ENCODE data around the gene KRTAP13-4. TPM values are rescaled to one million over a fixed set of nuclear protein-coding genes. Genes with fewer than 3 reads are reported as not detected.

KRTAP13-4 gene
- total and polyA plus RNA-seq, 2 donors (not counting 1 experiment from before 2014, with no cell fraction given): not detected

DNA sequence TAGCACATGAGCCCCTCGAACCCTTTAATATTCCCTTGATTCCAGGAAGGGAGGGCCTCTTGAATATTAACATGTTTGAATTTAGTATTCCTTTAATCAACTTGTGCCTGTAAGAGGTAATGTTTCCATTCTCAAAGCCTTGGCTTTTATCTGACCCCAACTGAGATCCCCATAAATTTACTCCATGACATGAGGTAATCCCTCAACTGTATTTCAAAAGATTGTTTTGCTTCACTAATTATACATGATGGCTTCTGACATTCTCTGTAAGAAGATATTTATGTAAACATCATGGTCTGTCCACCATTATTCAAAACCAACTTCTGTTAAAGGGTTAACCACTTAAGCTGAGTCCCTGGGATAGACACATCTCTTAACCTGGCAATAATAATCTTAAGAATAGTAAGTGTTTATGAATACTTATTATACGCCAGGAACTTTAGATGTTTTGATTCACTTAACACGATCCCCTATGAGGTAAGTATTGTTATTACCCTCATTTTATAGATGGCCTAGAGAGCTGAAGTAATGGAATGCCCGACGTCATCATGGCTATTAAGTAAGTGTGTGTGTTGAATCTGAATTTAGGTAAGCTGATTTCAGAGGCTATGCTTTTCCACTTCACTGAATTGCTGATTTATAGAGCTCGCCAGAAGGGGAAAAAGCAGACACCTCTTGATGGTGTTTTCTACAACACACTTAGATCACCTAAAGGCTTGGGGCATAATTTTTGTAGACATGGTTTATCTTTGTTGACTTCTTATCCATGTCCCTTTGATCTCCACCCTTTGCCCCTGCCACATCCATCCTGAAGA, 39.1 kb downstream of the KRTAP13-4 start:
- Histone ChIP-seq H3K4me2 (replicated peaks; ENCODE audit: low read depth, low read length, poor library complexity, severe bottlenecking) (no peak overlapping the region), H4K20me1 (ENCODE audit: control insufficient read depth, insufficient read depth, low read length, poor library complexity, severe bottlenecking) (no peaks in the 10 kb centered on the region), H3K27me3 (replicated peaks in 1 of 4; ENCODE audit: control extremely low read depth in 1 of 4, control insufficient read depth in 3 of 4, insufficient read depth in 4 of 4, low read length in 3 of 4) (no peaks in the 10 kb centered on the region), H3K9ac (ENCODE audit: low read length) (no peak overlapping the region), H3K4me1 (ENCODE audit: control insufficient read depth in 2 of 2, insufficient read depth in 2 of 2, low read length in 2 of 2) (no peaks in the 10 kb centered on the region), H2AFZ (ENCODE audit: insufficient read depth, low read depth, low read length, poor library complexity, severe bottlenecking) (no peak overlapping the region), H3K4me3 (ENCODE audit: control extremely low read depth in 1 of 5, extremely low read depth in 1 of 5, insufficient read depth in 1 of 5, low read depth in 2 of 5, low read length in 4 of 5) (no peak overlapping the region), H3K27ac (ENCODE audit: low read length in 2 of 2) (no peak overlapping the region), H3K9me3 (ENCODE audit: control extremely low read depth in 1 of 3, control insufficient read depth in 2 of 3, insufficient read depth in 1 of 3, low read length in 2 of 3) (no peaks in the 10 kb centered on the region), H3K79me2 (ENCODE audit: control insufficient read depth, insufficient read depth, low read length) (no peaks in the 10 kb centered on the region), H3K36me3 (replicated peaks in 1 of 2; ENCODE audit: control extremely low read depth in 1 of 2, control insufficient read depth in 1 of 2, extremely low read depth in 1 of 2, insufficient read depth in 2 of 2, low read length in 1 of 2) (no peaks in the 10 kb centered on the region)
- WGBS (ENCODE audit: insufficient coverage): no CpG with 5 or more reads among the region's 6 CpGs
- Mint-ChIP-seq H3K27ac (no peak overlapping the region), H3K9me3 (ENCODE audit: insufficient read depth) (peaks cover 3% of the 10 kb centered on the region), H3K27me3 (no peaks in the 10 kb centered on the region), H3K4me3 (no peak overlapping the region), H3K4me1 (no peaks in the 10 kb centered on the region)
- intact Hi-C loops (cut with micrococcal nuclease): no loop called here
- TF ChIP-seq CTCF (IDR thresholded peaks at IDR 0.05) (no peak), EZH2 (IDR thresholded peaks at IDR 0.05; ENCODE audit: borderline replicate concordance, insufficient read depth, low read depth, low read length, poor library complexity, severe bottlenecking) (no peak)
- CTCF ChIA-PET: no interaction called here
- DNase-seq (no peak), ATAC-seq (ENCODE audit: low read depth) (no peak)
- POLR2A ChIA-PET: no interaction called here

DNA sequence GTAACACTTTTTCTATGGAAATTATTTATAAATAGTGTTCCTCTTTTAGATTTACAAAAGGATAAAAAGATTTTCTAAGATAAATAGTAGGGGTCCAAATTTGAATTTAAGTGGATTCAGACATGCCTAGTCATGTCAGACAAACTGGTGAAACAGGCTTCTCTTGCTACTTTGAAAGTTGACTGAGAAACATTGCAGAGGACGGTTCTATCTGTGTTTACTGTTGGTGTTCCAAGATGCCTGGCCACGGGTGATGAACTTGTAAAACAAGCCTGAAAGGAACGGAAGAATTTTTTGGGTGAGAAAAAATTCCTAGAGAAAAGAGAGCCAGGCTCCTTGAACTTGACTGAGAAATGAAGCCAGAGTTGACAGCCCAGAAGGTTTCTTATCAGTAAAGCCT, 48.0 kb downstream of the KRTAP13-4 start:
- POLR2A ChIA-PET: no interaction called here
- no peak overlapping the region for H3K27ac ChIP-seq (ENCODE audit: low read length in 2 of 2)
- no peaks in the 10 kb centered on the region for H3K79me2 ChIP-seq (ENCODE audit: control insufficient read depth, insufficient read depth, low read length)
- no peak overlapping the region for H3K4me3 ChIP-seq (ENCODE audit: control extremely low read depth in 1 of 5, extremely low read depth in 1 of 5, insufficient read depth in 1 of 5, low read depth in 2 of 5, low read length in 4 of 5)
- H3K27me3 Mint-ChIP-seq: no peaks in the 10 kb centered on the region
- H3K9me3 Mint-ChIP-seq (ENCODE audit: insufficient read depth): peaks cover 3% of the 10 kb centered on the region
- no peak overlapping the region for H3K4me3 Mint-ChIP-seq
- H3K4me2 ChIP-seq (replicated peaks; ENCODE audit: low read depth, low read length, poor library complexity, severe bottlenecking): no peak overlapping the region
- H2AFZ ChIP-seq (ENCODE audit: insufficient read depth, low read depth, low read length, poor library complexity, severe bottlenecking): no peak overlapping the region
- no peaks in the 10 kb centered on the region for H3K4me1 Mint-ChIP-seq
- no peaks in the 10 kb centered on the region for H3K27me3 ChIP-seq (replicated peaks in 1 of 4; ENCODE audit: control extremely low read depth in 1 of 4, control insufficient read depth in 3 of 4, insufficient read depth in 4 of 4, low read length in 3 of 4)
- no peaks in the 10 kb centered on the region for H3K9me3 ChIP-seq (ENCODE audit: control extremely low read depth in 1 of 3, control insufficient read depth in 2 of 3, insufficient read depth in 1 of 3, low read length in 2 of 3)
- CTCF ChIA-PET: no interaction called here
- TF ChIP-seq CTCF (IDR thresholded peaks at IDR 0.05): no peak
- no peak for TF ChIP-seq EZH2 (IDR thresholded peaks at IDR 0.05; ENCODE audit: borderline replicate concordance, insufficient read depth, low read depth, low read length, poor library complexity, severe bottlenecking)
- H3K36me3 ChIP-seq (replicated peaks in 1 of 2; ENCODE audit: control extremely low read depth in 1 of 2, control insufficient read depth in 1 of 2, extremely low read depth in 1 of 2, insufficient read depth in 2 of 2, low read length in 1 of 2): no peaks in the 10 kb centered on the region
- H3K27ac Mint-ChIP-seq: no peak overlapping the region
- intact Hi-C loops (cut with micrococcal nuclease): no loop called here
- DNase-seq (no peak), ATAC-seq (ENCODE audit: low read depth) (no peak)
- no peaks in the 10 kb centered on the region for H3K4me1 ChIP-seq (ENCODE audit: control insufficient read depth in 2 of 2, insufficient read depth in 2 of 2, low read length in 2 of 2)
- no peaks in the 10 kb centered on the region for H4K20me1 ChIP-seq (ENCODE audit: control insufficient read depth, insufficient read depth, low read length, poor library complexity, severe bottlenecking)
- no peak overlapping the region for H3K9ac ChIP-seq (ENCODE audit: low read length)
- WGBS (ENCODE audit: insufficient coverage): 50% methylated on average over 3 of the region's 3 CpGs
